Spinal cord (tissue), 4 donors: ENCODE data around the gene FGF6. TPM values are rescaled to one million over a fixed set of nuclear protein-coding genes. Genes with fewer than 3 reads are reported as not detected.

Experiments used
- polyA plus RNA-seq, 2 donors: library from polyadenylated mRNA; unstranded; fragments of 120-200 nt; gene quantifications; one replicate each; pipeline ENCODE4 v1.2.1, GENCODE V29; 2013; ENCODE audit not compliant: insufficient read length in 2 of 2
- total RNA-seq, 2 donors: library from RNA; depleted of rRNA in 1 of 2; stranded (reverse); fragments of 120-200 nt in 1 of 2; fragments of >200 nt in 1 of 2; gene quantifications; one replicate each; pipeline versions ENCODE4 v1.2.3 to v1.2.4, GENCODE V29; 2013 to 2014

The FGF6 gene
- total and polyA plus RNA-seq, 4 donors = not detected

Other genes with a start within 250 kb of the FGF6 start
- gene CCND2, start 172.1 kb downstream of the FGF6 start, total RNA-seq = 100 to 1,000 TPM; 121 to 127 TPM
- gene CCND2, start 172.1 kb downstream of the FGF6 start, polyA plus RNA-seq = 10 to 100 TPM; 57.4 to 68.1 TPM
- 10 to 100 TPM in 1 of 2 donors, 1 to 10 TPM in 1; 4.7 to 12.7 TPM for gene TIGAR, start 124.6 kb downstream of the FGF6 start, total RNA-seq
- 10 to 100 TPM; 13.9 to 14.8 TPM for gene TIGAR, start 124.6 kb downstream of the FGF6 start, polyA plus RNA-seq
- gene FGF23, start 66.1 kb downstream of the FGF6 start, total RNA-seq = under 1 TPM in 1 of 2 donors, not detected in 1; 0.40 TPM
- under 1 TPM in 1 of 2 donors, not detected in 1; 0.05 TPM for gene FGF23, start 66.1 kb downstream of the FGF6 start, polyA plus RNA-seq
- 10 to 100 TPM; 10.6 to 13.2 TPM for gene RAD51AP1, start 93.1 kb upstream of the FGF6 start, total RNA-seq
- 10 to 100 TPM; 10.2 to 12.6 TPM for gene RAD51AP1, start 93.1 kb upstream of the FGF6 start, polyA plus RNA-seq
- 10 to 100 TPM; 28.6 to 79.4 TPM for gene DYRK4, start 116.4 kb upstream of the FGF6 start, total RNA-seq
- gene DYRK4, start 116.4 kb upstream of the FGF6 start, polyA plus RNA-seq = 10 to 100 TPM; 48.1 to 49.5 TPM
- 1 to 10 TPM; 1.5 to 3.3 TPM for gene AKAP3, start 203.2 kb upstream of the FGF6 start, total RNA-seq
- 1 to 10 TPM; 2.0 to 3.2 TPM for gene AKAP3, start 203.2 kb upstream of the FGF6 start, polyA plus RNA-seq
- 100 to 1,000 TPM in 1 of 2 donors, 10 to 100 TPM in 1; 37.6 to 111 TPM for gene NDUFA9, start 203.3 kb upstream of the FGF6 start, total RNA-seq
- 10 to 100 TPM; 71.7 to 77.0 TPM for gene NDUFA9, start 203.3 kb upstream of the FGF6 start, polyA plus RNA-seq